Measurements from ENCODE around the gene EEIG1. TPM values are rescaled to one million over a fixed set of nuclear protein-coding genes. Genes with fewer than 3 reads are reported as not detected.
A peak's percentile ranks its signal among the peaks of the same experiment; 100 is the strongest.

The EEIG1 gene
- total RNA-seq, 1 donor from 2014 or later, result 108 TPM

GRCh38 chr9:127974769-127975261, 6.0 kb downstream of the EEIG1 start:
- ATAC-seq, result no peak

GRCh38 chr9:127974001-127974768, 6.6 kb downstream of the EEIG1 start:
- no peak for ATAC-seq

- ATAC-seq, result no peak
These were observed 7.4 kb downstream of the EEIG1 start for GRCh38 chr9:127973169-127974000.

GRCh38 chr9:127972236-127972871, 8.4 kb downstream of the EEIG1 start:
- ATAC-seq, result no peak

- no peak for ATAC-seq
These were observed 9.2 kb downstream of the EEIG1 start for GRCh38 chr9:127971357-127972235.

GRCh38 chr9:127970401-127971313, 10.1 kb downstream of the EEIG1 start:
- peak; percentile 53 for ATAC-seq

GRCh38 chr9:127968700-127969383, 11.9 kb downstream of the EEIG1 start:
- ATAC-seq, result peak; percentile 71

- peak; percentile 71 for ATAC-seq
These were observed 12.7 kb downstream of the EEIG1 start for GRCh38 chr9:127968042-127968441.

GRCh38 chr9:127967151-127967809, 13.5 kb downstream of the EEIG1 start:
- no peak for ATAC-seq

- ATAC-seq, result no peak
These were observed 14.2 kb downstream of the EEIG1 start for GRCh38 chr9:127966416-127967150.

GRCh38 chr9:127965953-127966352, 14.8 kb downstream of the EEIG1 start:
- no peak for ATAC-seq

GRCh38 chr9:127963359-127964064, 17.3 kb downstream of the EEIG1 start:
- no peak for ATAC-seq

- no peak for ATAC-seq
These were observed 17.8 kb downstream of the EEIG1 start for GRCh38 chr9:127963041-127963358.

- ATAC-seq, result no peak
These were observed 18.5 kb downstream of the EEIG1 start for GRCh38 chr9:127962278-127962677.

- no peak for ATAC-seq
These were observed 19.1 kb downstream of the EEIG1 start for GRCh38 chr9:127961613-127962155.

GRCh38 chr9:127961155-127961490, 19.7 kb downstream of the EEIG1 start:
- no peak for ATAC-seq

GRCh38 chr9:127960410-127961154, 20.2 kb downstream of the EEIG1 start:
- ATAC-seq, result peak; percentile 49

Data from esophagus mucosa (tissue), 1 donor.